Inflammatory macrophage (primary cell): ENCODE results near the gene SRSF4.

Experiments
- DNase-seq, 2 donors: peaks; one replicate each; pipeline ENCODE4 v3.0.0-alpha.2; 2020 to 2022

SRSF4 gene

GRCh38 chr1:29200906-29201594, 19.4 kb upstream of the SRSF4 start:
- no peak for DNase-seq

GRCh38 chr1:29197993-29198392, 16.3 kb upstream of the SRSF4 start:
- DNase-seq = no peak

GRCh38 chr1:29197590-29197924, 15.9 kb upstream of the SRSF4 start:
- no peak for DNase-seq

- DNase-seq = no peak
Observed at GRCh38 chr1:29196863-29197589, 15.3 kb upstream of the SRSF4 start.

GRCh38 chr1:29195881-29196291, 14.2 kb upstream of the SRSF4 start:
- no peak for DNase-seq

GRCh38 chr1:29193879-29194455, 12.3 kb upstream of the SRSF4 start:
- no peak for DNase-seq

GRCh38 chr1:29190718-29191117, 9.0 kb upstream of the SRSF4 start:
- DNase-seq = no peak

GRCh38 chr1:29186707-29187106, 5.0 kb upstream of the SRSF4 start:
- no peak for DNase-seq

- no peak for DNase-seq
Observed at GRCh38 chr1:29186252-29186651, 4.6 kb upstream of the SRSF4 start.

- DNase-seq = no peak
Observed at GRCh38 chr1:29183287-29183686, 1.6 kb upstream of the SRSF4 start.

- peak in 1 of 2 donors; percentile 33 for DNase-seq
Observed at GRCh38 chr1:29180497-29181412, 945 bp downstream of the SRSF4 start.

- peak in 1 of 2 donors; percentile 64 for DNase-seq
Observed at GRCh38 chr1:29179641-29180184, 2.0 kb downstream of the SRSF4 start.

- DNase-seq = no peak
Observed at GRCh38 chr1:29177022-29177705, 4.5 kb downstream of the SRSF4 start.

GRCh38 chr1:29176576-29176975, 5.1 kb downstream of the SRSF4 start:
- no peak for DNase-seq

- no peak for DNase-seq
Observed at GRCh38 chr1:29172415-29172939, 9.2 kb downstream of the SRSF4 start.

- DNase-seq = no peak
Observed at GRCh38 chr1:29171521-29171920, 10.2 kb downstream of the SRSF4 start.

GRCh38 chr1:29171089-29171488, 10.6 kb downstream of the SRSF4 start:
- DNase-seq = no peak

GRCh38 chr1:29169976-29170375, 11.7 kb downstream of the SRSF4 start:
- no peak for DNase-seq

- DNase-seq = no peak
Observed at GRCh38 chr1:29167904-29168303, 13.8 kb downstream of the SRSF4 start.

- no peak for DNase-seq
Observed at GRCh38 chr1:29166291-29166878, 15.3 kb downstream of the SRSF4 start.

- DNase-seq = no peak
Observed at GRCh38 chr1:29164588-29164987, 17.1 kb downstream of the SRSF4 start.
